Skeletal muscle tissue (tissue), 4 donors: ENCODE measurements around the gene SYT2. TPM values are rescaled to one million over a fixed set of nuclear protein-coding genes. Genes with fewer than 3 reads are reported as not detected.
A peak's percentile ranks its signal among the peaks of the same experiment; 100 is the strongest.
"Not testable (repeated sequence)": the region's sequence is repeated elsewhere in the genome, so short reads cannot be mapped to it uniquely, and the experiment has no call there.

Experiments used
- H3K27ac ChIP-seq: one replicate; pipeline ENCODE4 v1.7.0; 2013; ENCODE audit warnings: mild to moderate bottlenecking, low read depth, low read length, inconsistent platforms
- H3K27me3 ChIP-seq, 3 donors: one replicate each; pipeline ENCODE4 v1.7.0; 2013; ENCODE audit warnings: low read length in 3 of 3; ENCODE audit not compliant: control insufficient read depth in 3 of 3, insufficient read depth in 3 of 3
- H3K36me3 ChIP-seq, 3 donors: one replicate each; pipeline ENCODE4 v1.7.0; 2013; ENCODE audit warnings: low read length in 3 of 3; ENCODE audit not compliant: control insufficient read depth in 3 of 3, insufficient read depth in 3 of 3
- H3K4me1 ChIP-seq, 3 donors: one replicate each; pipeline ENCODE4 v1.7.0; 2013; ENCODE audit warnings: low read length in 3 of 3, mild to moderate bottlenecking in 3 of 3; ENCODE audit not compliant: control insufficient read depth in 3 of 3, insufficient read depth in 3 of 3
- H3K4me3 ChIP-seq, 3 donors: one replicate each; pipeline ENCODE4 v1.7.0; 2013; ENCODE audit warnings: low read length in 3 of 3
- H3K9ac ChIP-seq, 3 donors: one replicate each; pipeline ENCODE4 v1.7.0; 2013; ENCODE audit warnings: low read length in 3 of 3, mild to moderate bottlenecking in 3 of 3, moderate library complexity in 2 of 3, low read depth in 1 of 3
- H3K9me3 ChIP-seq, 3 donors: one replicate each; pipeline ENCODE4 v1.7.0; 2013; ENCODE audit warnings: low read length in 3 of 3; ENCODE audit not compliant: control insufficient read depth in 3 of 3
- total RNA-seq: library from RNA; depleted of rRNA; stranded (reverse); fragments of >200 nt; gene quantifications from one replicate; pipeline ENCODE4 v1.2.3, GENCODE V29; 2014
- donor health status: Osteomylitis.

The SYT2 gene
- total RNA-seq, 1 donor from 2014 or later = under 0.01 TPM

- Histone ChIP-seq H3K4me1 (peaks cover 13 to 56% (median 33%) of the 10 kb centered on the region in 3 donors), H3K27me3 (peaks cover 0 to 7% (median 5%) of the 10 kb centered on the region in 3 donors)
Measured at GRCh38 chr1:202621446-202621845, 88.8 kb downstream of the SYT2 start.

DNA sequence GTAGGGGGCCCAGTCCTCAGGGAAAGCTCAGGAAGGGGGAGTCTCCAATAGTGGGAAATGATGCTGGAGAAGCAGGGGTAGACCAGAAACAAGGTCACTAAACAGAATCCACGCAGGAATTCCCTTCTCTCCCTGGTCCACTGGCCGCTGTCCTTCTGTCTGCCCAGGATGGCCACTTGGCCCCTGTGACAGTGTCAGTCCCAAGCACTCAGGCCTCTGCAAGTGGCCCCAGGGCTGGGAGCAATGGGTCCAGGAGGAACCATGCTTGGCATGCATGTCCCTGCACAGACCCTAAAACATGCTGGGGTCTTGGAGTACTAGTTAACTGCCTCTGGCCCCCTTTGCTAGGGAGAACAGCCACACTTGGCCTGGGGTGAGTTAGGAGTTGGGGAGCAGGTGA lies 90.2 kb downstream of the SYT2 start:
- not testable (repeated sequence) for H3K36me3 ChIP-seq, H3K27me3 ChIP-seq, H3K9me3 ChIP-seq, H3K9ac ChIP-seq, H3K27ac ChIP-seq, H3K4me3 ChIP-seq
- H3K4me1 ChIP-seq = peaks cover 26 to 61% (median 42%) of the 10 kb centered on the region in 3 donors

More at GRCh38 chr1:202621446-202621845, 88.8 kb downstream of the SYT2 start:
- Histone ChIP-seq H3K36me3 (no peaks in the 10 kb centered on the region), H3K4me3 (no peak overlapping the region), H3K9me3 (no peaks in the 10 kb centered on the region), H3K9ac (no peak overlapping the region), H3K27ac (no peak overlapping the region)

- H3K4me3 ChIP-seq = no peak overlapping the region
- H3K27me3 ChIP-seq = peaks cover 0 to 2% (median 0%) of the 10 kb centered on the region in 3 donors
Measured at GRCh38 chr1:202619505-202619904, 90.7 kb downstream of the SYT2 start.

DNA sequence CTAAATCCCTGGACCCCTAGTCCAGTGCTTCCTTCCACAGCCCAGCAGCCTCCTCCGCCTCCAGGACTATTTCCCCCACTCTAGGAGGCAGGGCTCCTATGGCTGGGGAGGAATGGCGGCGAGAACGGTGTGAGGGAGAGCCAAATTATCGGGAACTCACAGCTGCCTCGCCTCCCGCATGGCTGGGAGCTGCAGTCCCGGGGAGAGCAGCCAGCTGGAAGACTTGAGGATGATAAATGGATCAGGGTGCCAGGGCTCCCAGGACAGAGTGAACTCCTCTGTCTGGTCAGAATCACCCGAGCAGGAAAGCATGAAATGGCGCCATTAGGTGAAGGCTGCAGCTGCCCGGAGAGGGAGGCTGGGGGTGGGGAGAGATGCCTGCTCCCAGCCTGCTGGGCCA lies 91.2 kb downstream of the SYT2 start:
- not testable (repeated sequence) for H3K27me3 ChIP-seq, H3K27ac ChIP-seq, H3K36me3 ChIP-seq, H3K9me3 ChIP-seq
- Histone ChIP-seq H3K4me3 (peak overlapping the region in 1 of 3 donors; percentile 45), H3K4me1 (peaks cover 32 to 61% (median 42%) of the 10 kb centered on the region in 3 donors), H3K9ac (peak overlapping the region in 2 of 3 donors; percentile 25 to 45)

More at GRCh38 chr1:202619505-202619904, 90.7 kb downstream of the SYT2 start:
- no peaks in the 10 kb centered on the region for H3K9me3 ChIP-seq
- no peak overlapping the region for H3K27ac ChIP-seq
- peak overlapping the region in 1 of 3 donors; percentile 25 for H3K9ac ChIP-seq
- peaks cover 32 to 61% (median 42%) of the 10 kb centered on the region in 3 donors for H3K4me1 ChIP-seq
- H3K36me3 ChIP-seq = no peaks in the 10 kb centered on the region

DNA sequence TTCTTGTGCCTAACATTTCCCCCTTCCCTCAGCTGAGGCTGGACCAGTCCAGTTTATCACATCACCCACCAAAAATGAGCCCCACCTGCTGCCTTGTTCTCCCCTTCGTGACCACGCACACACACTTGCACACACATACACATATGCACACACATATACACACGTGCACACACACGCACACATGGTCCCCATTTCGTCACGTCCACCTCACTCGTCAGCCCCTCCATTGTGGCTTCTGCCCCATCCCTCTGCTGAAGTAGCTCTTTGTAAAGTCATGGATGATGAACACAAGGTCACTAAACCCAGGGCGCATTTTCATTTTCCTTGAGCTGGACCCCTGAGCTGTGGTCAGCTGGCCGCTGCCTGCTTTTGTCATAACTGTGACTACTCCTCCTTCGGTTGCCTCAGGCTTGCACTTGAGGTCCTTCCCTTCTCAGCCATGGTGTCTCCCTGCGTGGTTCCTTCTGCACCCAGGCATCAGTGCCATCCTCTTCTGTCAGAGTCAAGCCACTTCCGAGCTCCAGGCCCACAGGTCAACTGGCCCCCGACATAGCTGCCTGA lies 93.8 kb downstream of the SYT2 start:
- Histone ChIP-seq H3K4me1 (peaks cover 28 to 46% (median 38%) of the 10 kb centered on the region in 3 donors), H3K27ac (no peak overlapping the region), H3K9me3 (no peaks in the 10 kb centered on the region), H3K27me3 (no peaks in the 10 kb centered on the region), H3K36me3 (no peaks in the 10 kb centered on the region), H3K9ac (peak overlapping the region in 1 of 3 donors; percentile 33), H3K4me3 (no peak overlapping the region)

GRCh38 chr1:202615501-202616354 lies 94.5 kb downstream of the SYT2 start:
- Histone ChIP-seq H3K27ac (peak overlapping the region; percentile 69), H3K9me3 (no peaks in the 10 kb centered on the region), H3K4me1 (peaks cover 28 to 46% (median 38%) of the 10 kb centered on the region in 3 donors), H3K4me3 (peak overlapping the region in 1 of 3 donors; percentile 27), H3K36me3 (no peaks in the 10 kb centered on the region), H3K9ac (peak overlapping the region in 2 of 3 donors; percentile 45 to 57), H3K27me3 (no peaks in the 10 kb centered on the region)

GRCh38 chr1:202615208-202615500 lies 95.1 kb downstream of the SYT2 start:
- H3K9me3 ChIP-seq, H3K36me3 ChIP-seq, H3K27me3 ChIP-seq, H3K4me3 ChIP-seq: not testable (repeated sequence)
- H3K9ac ChIP-seq = peak overlapping the region in 2 of 3 donors; percentile 43 to 45
- H3K4me1 ChIP-seq = peaks cover 28 to 46% (median 38%) of the 10 kb centered on the region in 3 donors
- peak overlapping the region; percentile 69 for H3K27ac ChIP-seq

GRCh38 chr1:202614363-202615207 lies 95.7 kb downstream of the SYT2 start:
- H3K4me1 ChIP-seq = peaks cover 27 to 44% (median 36%) of the 10 kb centered on the region in 3 donors
- H3K27me3 ChIP-seq, H3K4me3 ChIP-seq, H3K36me3 ChIP-seq, H3K9me3 ChIP-seq: not testable (repeated sequence)
- peak overlapping the region; percentile 69 for H3K27ac ChIP-seq
- H3K9ac ChIP-seq = peak overlapping the region in 2 of 3 donors; percentile 43 to 45

GRCh38 chr1:202613571-202613970 lies 96.7 kb downstream of the SYT2 start:
- H3K27ac ChIP-seq = no peak overlapping the region
- no peaks in the 10 kb centered on the region for H3K27me3 ChIP-seq
- peaks cover 21 to 34% (median 27%) of the 10 kb centered on the region in 3 donors for H3K4me1 ChIP-seq
- no peaks in the 10 kb centered on the region for H3K36me3 ChIP-seq
- no peaks in the 10 kb centered on the region for H3K9me3 ChIP-seq
- no peak overlapping the region for H3K4me3 ChIP-seq
- no peak overlapping the region for H3K9ac ChIP-seq
